NCI-H2029 treated with DMSO at 0.1 percent for 48 hours (cell line): ENCODE results near the gene FBN1.

Source experiments
- DNase-seq: peaks from one replicate; lab custom pipeline; 2025; lab: John Stamatoyannopoulos, UW

FBN1 gene

DNA sequence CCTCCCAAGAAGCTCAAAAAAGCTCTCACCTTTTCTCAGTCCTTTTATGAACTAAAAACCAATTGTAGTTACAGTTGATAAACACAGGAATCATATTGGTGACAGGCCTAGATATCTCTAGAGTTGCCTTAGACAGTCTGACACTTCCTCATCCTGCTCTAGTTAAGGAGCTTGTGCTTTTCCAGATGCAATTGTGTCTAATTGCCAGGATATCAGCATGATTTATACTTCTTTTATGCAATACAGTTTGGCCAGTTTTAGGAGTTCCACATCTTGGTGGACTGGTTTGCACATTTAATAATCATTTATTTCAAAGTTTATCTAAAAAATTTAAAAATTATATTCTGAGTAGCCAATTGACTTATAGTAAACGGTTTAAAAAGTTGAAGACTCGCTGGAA, 218.6 kb downstream of the FBN1 start:
- no peak for DNase-seq

DNA sequence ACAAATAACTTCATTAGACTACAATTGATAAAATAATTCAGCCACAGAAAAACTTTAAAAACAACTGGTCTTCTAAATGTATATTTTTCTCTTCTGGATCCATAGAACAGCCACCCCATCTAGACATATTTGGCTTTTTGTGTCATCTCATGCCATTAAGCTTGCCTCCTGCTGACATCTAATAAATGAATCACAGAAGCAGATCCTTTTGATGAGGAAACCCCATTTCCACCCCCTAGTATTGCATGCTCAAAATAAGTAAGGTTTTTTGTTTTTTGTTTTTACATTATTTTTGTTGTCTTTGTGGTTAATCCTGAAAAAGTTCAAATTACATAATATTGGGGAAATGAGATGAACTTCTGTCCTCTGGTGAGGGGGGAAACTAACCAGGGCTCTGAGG, 219.5 kb downstream of the FBN1 start:
- no peak for DNase-seq

GRCh38 chr15:48425051-48425450, 220.5 kb downstream of the FBN1 start:
- DNase-seq = no peak

GRCh38 chr15:48423896-48424475, 221.5 kb downstream of the FBN1 start:
- DNase-seq = no peak

DNA sequence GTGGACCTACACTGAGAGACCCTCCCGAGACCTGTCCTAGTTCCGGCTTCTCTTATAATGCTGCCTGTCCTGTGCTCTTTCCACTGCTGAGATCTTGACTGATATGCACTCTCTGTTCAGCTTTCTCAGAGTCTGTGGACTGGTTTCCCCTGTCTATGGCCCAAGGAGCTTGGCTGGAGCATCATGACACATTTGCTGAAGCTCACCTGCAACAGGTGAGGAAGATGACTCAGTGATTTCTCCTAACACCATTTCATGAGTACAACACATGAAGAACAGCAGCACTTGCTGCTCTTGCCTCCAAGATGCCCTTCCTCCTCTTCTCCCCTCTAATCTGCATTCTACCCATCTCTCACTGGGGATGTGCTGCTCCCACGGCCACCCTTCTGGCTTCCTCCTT, 222.2 kb downstream of the FBN1 start:
- no peak for DNase-seq

- DNase-seq = no peak
These were observed 223.1 kb downstream of the FBN1 start for GRCh38 chr15:48422401-48422800.

GRCh38 chr15:48421362-48421761, 224.1 kb downstream of the FBN1 start:
- DNase-seq = no peak

DNA sequence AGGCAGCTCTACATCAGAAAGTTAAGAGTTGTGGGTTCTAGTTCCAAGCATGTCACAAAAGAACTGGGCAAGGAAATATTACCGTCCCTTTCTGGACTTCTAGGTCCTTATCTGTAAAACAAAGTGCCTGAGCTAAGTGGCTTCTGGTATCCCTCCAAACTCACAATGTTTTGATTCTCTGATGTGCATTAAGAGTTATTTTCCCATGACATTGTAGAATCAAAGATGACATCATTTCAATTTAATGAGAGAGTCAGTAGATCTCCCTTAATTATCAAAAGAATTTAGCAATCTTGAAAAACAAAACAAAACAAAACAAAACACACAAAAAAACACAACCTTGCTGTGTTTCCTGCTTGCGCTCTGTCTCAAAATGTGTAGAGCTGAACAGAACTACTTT, 225.6 kb downstream of the FBN1 start:
- no peak for DNase-seq

DNA sequence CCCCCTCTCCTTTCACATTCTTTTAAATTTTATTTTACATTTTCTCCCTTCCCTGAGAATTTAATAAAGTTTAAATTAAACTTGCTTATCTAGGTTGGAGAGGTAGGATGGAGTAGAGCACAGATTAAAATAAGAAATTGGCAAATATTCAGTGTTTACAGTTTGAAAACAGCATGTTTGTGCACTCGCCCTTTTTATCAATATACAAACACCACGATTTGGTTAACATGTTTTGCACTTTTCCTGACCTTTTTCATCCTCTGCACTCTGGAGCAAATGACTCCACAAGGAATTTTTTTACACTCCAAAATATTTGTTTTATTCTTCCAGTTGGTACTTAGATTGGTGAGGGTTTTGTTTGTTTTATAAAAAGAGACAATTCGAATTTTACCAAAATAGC, 227.2 kb downstream of the FBN1 start:
- DNase-seq = no peak

GRCh38 chr15:48416301-48416700, 229.2 kb downstream of the FBN1 start:
- no peak for DNase-seq

DNA sequence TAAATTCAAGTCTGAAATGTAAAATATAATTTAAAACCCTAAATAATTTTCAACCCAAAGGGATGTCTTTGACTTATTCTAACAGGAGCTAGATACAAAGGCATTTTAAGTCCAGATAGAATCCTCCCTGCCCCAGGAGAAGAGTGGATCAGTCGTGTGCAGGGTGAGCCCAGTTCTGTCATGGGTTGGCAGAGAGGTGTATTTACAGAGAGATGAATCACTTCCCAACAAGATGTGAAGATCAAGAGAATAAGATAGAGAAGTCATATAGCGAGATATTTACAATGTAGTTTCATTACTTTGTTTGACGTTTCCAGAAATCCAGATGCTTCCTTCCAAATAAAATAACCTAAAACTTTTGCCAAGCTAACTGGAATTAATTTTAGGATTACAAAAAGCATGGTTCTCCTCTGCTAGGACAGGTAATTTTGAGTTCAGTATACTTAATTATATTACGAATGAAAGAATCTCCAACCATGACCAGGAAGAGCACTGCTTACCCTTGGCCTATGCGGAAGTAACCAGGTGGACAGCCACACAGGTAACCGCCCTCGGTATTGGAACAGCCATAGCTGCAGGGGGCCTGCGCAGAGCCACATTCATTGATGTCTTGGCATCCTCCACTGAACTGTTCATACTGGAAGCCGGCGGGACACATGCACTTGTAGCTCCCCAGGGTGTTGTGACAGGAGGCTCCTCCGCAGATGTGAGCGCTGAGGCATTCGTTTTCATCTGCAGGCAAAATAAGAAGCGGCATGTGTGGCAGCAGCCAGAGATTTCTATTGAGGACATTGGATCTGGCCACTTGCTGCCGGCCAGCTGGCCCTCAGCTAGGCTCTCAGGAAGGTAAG, 230.2 kb downstream of the FBN1 start:
- no peak for DNase-seq

- DNase-seq = no peak
These were observed 231.5 kb downstream of the FBN1 start for GRCh38 chr15:48414015-48414414.

DNA sequence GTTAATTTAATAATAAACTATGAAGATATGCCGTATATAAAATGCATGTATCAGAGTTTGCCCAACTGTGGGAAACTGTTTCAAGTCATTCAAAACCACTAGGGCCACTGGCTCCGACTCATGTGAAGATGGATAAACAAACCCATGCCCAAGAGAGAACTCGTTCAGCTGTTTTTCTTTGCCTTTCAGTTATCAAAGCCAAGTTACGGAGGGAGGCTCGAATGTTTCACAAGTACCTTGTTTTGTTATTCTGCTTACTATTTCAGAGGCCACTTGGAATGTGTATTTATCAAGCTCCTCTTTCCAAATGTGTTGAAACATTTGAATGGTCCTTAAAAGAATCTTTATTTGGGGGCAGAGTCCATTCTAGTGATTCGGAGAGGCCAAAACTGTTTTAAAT, 232.2 kb downstream of the FBN1 start:
- no peak for DNase-seq

GRCh38 chr15:48411971-48412591, 233.4 kb downstream of the FBN1 start:
- no peak for DNase-seq

GRCh38 chr15:48409623-48410022, 235.9 kb downstream of the FBN1 start:
- no peak for DNase-seq

GRCh38 chr15:48408327-48408726, 237.2 kb downstream of the FBN1 start:
- no peak for DNase-seq

DNA sequence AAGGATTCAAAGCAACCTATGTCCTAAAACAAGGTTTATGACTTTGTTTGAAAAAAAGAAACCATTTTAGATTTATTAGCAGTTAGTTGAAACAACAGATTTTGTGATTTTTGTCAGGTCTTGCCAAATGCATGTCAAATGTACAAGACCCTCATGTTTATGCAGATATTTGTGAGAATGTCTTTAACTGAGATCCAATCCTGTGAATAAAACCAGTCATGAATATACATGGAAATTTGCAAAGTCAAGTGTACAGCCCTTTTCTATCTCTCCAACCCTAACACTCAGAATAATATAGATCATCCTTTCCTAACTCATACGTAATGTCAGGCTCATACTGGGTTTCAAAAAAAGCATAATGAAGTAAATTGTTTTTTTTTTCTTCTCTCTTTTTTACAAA, 237.9 kb downstream of the FBN1 start:
- DNase-seq = no peak

DNA sequence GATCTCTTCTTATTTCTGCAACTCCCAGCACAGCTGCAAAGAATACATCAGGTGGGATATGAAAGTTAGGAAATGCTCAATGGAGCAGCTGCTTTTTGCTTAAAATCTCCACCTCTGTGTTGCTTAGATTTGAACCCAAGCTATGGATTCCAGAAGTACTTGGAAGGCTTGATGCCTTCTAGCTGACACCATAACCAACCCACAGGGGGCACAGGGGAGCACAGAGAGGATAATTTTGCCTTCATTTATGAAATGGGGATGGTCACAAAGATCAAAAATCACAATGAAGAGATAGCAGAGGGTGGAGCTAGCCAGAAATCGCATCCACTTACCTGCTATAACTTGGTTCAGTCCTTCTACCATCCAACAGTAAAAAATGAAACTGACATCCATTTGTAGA, 238.6 kb downstream of the FBN1 start:
- no peak for DNase-seq

DNA sequence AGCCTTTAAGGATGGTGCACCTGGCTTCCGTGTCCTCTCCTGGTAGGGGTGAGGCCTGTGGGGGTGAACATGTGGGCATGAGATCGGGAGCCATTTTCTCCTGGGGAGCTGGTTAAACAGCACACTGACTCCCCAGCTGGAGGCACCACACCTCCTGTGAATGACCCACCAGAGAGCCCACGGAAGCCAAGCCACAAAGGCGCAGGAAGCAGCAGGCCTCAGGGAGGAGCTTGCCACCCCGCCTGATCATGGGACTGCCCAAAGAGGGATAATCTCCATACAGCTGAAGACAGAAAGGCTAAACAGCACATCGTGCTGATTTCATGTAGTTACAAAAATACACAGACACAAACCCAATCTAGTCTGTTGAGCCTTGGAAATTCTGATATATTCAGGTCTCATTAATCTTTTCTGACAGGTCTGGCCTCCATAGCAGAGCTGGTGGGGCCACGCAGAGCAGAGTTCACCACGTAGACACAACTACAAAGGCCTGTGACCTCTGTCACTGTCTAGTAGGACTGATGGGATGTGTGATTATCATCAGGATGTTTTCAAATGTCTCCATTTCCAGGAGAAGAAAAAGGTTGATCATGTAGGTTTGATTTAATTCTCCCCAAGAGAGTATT, 239.1 kb downstream of the FBN1 start:
- no peak for DNase-seq

DNA sequence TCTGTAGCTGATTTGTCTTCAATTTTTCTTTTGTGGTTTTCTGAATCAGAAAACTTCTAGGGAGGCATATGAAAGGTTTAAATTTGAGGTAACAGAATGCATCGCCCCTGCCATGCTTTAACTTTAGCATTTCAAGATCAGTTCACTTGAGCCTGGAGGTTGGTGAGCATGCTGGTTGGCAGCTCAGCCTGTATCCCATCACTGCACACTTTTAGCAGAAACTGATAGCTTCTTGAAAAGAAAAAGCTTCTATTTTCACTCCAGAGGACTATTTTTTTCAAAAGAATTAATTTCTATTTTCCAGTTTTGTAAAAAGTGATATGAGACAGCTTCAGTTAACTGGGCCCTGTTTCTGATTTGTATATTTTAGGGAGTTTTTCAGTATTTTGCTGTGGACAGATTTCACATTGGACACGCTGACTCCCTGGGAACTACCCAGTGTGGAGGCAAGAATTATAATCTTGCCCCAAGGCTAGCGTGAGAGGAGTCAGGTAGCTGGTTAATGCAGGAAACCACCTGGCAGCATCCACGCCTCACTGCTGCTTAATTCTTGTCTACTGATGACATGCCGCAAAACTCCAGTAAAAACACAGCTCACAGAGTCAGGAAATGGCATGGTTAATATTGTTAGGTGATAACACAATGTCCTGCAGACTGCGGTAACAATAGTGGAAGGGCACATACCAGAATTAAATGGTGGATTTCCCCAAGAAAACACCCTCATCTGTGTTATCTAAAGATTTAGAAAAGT, 242.9 kb downstream of the FBN1 start:
- no peak for DNase-seq

- DNase-seq = no peak
These were observed 245.4 kb downstream of the FBN1 start for GRCh38 chr15:48400086-48400485.

DNA sequence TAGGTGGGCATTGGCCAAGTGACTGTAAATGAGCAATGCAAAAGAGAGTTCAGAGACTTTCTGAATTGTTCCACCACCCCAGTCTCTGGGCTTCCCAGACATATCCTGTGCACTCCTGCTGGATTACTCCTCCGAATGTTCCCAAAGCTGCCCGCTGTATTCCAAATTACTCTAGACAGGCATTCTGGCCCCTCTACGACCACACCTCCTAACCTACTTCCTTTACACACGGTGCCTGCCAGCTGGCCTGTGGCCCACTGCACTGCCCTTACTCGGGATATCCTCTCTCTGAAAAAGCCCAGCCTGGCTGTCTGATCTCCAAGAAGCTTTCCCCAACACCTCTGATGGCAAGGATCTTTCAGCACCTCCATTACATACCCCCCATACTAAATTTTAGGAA, 247.7 kb downstream of the FBN1 start:
- peak; percentile 9 for DNase-seq
